ENCODE data around the gene EPC1.
A peak's percentile ranks its signal among the peaks of the same experiment; 100 is the strongest.
"Not testable (repeated sequence)": the region's sequence is repeated elsewhere in the genome, so short reads cannot be mapped to it uniquely, and the experiment has no call there.

The EPC1 gene

DNA sequence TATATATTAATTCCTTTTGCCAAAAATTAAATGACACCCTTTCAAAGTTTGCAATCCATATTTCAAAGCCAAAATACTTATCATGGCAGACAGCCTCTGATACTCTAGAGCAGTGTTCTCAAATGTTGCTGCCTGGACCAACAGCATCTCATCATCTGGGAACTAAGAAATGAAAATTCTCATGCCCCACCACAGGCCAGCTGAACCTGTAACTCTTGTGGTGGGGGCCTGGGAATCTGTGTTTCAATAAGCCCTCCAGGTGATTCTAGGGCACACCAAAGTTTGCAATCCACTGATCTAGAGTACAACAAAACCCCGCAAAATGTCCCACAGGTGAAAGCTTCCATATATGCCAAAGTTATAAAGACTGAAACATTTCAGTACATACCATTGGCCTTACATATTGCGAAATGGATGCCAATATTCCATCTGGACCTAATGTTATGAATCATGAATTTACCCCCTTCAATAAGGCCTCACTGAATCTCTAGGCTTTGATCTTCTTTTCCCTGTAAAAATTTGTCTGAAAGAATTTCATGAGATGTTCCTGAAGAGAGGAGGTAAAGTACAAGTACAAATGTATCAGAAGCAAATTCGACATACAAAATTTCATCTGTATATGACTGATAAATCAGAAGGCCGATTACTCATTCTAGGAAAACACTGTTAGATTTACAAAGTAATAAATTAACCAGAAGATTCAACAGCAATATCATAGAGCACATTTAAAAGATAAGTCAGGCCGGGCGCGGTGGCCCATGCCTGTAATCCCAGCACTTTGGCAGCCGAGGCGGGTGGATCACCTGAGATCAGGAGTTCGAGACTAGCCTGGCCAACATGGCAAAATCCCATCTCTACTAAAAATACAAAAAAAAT is 25.3 kb upstream of the EPC1 start:
- no peak for DNase-seq

DNA sequence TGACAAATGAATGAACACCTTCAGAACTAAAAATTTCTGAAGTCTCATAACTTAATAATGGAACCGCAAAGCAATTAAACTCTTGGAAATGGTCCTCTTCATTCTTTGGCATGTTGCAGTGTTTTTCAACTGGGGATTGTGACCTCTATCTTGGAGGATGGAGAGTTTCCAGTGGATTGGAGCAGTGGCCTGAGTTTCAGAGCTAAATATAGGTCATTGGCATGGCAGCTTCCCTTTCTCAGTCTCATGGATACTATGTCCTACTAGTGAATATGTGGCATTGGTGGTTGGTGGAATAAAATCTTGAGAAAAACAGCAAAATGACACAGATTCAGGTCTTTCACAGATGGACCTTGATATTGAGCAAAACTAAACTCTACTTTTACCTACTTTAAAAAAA is 24.1 kb upstream of the EPC1 start:
- DNase-seq: no peak

- DNase-seq: peak; percentile 60
Observed at GRCh38 chr10:32367793-32368453, 21.0 kb upstream of the EPC1 start.

DNA sequence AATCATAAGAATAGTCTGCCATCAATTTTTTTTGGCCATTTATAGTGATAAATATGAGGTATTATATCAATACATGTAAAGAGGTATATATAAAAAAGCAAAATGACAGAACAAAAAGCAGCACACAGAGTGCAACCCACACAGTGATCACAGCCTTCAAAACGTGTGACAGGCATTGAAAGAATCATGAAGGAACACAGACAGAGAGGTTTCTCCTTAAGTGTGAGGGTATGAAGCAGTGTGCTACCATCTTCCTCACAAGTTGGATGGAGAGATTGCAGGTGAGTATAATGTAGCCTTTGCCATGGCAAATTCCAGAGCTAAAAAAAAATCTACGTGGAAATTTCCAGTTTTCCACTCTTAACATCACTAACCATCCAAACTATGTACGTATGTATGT is 19.6 kb upstream of the EPC1 start:
- DNase-seq: no peak

GRCh38 chr10:32366111-32366510 is 19.2 kb upstream of the EPC1 start:
- DNase-seq: no peak

DNA sequence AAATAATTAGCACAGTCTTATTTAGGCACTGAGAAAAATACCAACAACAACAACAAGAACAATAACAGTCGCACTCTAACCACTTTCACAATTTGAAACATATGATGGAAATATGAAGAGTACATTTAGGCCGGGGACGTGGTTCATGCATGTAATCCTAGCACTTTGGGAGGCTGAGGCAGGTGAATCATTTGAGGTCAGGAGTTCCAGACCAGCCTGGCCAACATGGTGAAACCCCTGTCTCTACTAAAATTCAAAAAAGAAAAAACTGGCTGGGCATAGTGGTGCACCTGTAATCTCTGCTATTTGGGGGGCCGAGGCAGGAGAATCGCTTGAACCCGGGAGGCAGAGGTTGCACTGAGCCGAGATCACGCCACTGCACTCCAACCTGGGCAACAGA is 18.4 kb upstream of the EPC1 start:
- not testable (repeated sequence) for DNase-seq

DNA sequence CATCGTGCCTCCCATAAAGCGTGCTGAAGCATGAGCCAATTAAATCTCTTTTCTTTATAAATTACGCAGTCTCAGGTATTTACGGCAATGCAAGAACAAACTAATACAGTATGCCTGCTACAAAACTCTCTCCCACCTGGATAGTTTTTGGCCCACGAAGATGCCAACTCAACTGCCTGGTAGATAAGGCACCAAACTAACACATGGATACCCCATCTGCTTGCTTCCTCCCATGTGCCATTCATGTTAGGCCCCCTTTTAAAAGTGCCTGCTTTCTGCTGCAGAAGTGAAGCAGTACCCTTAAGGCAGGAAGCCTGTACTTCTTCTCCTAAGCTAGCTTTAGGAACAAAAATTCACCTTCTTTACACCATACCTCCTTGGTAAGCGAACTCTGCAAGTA is 15.6 kb upstream of the EPC1 start:
- DNase-seq: no peak

DNA sequence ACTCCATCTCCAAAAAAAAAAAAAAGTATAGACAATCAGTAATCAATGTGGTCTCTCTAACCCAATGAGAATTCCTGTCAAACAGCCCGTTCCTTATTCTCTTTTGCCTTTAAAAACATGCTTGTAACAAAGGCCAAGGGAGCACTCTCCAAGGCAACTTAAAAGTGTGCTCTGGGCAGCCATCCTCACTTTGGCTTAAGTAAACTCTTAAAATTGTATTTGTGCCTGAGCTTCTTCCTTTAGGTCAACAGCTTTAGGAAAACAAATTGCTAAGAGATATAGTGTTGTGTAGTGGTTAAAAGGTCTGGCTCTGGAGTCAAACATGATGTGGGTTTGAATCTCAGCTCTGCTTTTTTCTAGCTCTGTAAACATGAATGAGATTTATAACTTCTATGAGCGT is 13.9 kb upstream of the EPC1 start:
- DNase-seq: no peak

DNA sequence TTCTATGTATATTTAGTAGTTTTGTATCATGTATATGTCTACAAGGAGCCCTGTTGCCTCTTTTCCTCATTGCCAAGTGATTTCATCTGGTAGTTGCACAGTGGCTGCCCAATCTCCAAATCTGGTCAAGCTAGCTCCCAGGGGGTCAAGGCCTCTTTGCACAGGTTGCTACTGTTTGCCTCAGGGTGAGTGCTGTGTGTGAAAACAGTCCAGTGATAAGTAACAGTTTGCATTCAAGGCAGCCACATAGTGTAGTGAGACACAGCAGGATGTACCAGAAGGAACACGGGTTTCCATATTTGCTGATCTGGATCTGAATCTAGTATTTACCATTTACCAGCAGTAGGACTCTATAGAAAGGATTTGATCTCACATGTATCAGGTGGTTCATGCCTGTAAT is 13.3 kb upstream of the EPC1 start:
- DNase-seq: no peak

DNA sequence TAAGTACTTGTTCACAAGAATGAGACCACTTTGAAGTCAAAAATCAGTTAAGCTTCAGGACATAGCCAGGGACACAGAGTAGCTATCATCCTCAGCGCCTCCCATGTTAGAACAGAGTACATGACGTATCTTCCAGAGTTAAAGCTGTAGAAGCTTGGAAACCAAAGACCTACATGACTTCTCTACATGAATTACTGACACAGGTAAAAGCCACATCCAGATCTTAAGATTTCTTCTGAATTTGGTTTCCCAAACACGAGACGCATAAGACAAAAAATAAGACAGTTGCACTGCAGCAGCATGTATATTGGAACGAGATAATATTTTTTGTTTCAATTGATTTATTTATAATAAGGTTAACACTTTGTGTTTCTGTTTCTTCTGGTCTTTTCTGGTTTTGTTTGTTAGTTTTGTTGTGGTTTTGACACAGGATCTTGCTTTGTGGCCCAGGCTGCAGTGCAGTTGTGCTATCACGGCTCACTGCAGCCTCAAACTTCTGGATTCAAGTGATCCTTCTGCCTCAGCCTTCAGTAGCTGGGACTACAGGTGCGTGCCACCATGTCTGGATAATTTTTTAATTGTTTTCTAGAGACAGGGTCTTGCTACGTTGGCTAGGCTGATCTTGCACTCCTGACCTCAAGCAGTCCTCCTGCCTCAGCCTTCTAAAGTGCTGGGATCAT is 10.2 kb upstream of the EPC1 start:
- no peak for DNase-seq

DNA sequence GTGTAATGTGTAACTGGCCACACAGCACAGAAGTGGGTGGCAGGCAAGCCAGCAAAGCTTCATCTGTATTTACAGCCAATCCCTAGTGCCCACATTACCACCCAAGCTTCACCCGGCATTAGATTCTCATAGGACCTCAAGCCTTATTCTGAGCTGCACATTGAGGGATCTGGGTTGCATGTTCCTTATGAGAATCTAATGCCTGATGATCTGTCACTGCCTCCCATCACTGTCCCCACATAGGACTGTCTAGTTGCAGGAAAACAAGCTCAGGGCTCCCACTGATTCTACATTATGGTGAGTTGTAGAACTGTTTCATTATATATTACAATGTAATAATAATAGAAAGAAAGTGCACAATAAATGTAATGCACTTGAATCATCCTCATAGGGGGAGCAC is 7.7 kb upstream of the EPC1 start:
- not testable (repeated sequence) for DNase-seq

- no peak for DNase-seq
Observed at GRCh38 chr10:32350811-32351350, 3.9 kb upstream of the EPC1 start.

DNA sequence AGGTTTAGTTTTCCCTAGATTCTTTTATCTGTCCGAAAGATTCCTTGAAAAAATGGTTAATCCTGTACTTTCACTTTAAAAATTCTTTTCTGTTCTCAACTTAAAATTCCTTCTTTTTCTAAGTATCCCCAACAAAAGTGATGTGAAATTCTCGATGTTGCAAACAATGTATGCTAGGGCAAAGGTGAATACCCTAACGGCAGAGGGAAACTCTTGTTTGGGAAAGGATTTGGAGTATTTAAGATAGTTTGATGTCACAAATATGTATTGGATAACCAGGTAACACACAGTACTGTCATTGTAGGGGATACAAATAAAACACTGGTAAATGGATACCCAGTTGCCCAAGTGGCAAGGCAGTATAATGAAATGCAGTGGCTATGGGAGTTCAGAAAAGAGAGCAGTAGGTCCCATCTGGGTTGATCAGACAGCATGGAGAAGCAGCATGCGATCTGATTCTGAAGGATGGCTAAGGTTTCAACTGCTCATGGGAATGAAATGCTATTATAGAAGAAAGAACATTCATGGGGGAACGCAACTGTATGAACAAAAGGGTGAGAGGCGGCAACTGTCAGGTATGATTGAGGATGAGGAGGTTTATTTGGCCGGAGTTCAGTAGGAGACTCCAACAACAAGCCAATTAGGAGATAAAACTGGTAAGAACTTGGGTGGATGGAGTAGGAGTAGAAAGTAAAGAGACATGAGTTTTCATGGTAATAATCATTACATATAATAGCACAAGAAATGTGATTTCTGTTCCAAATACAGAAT is 3.2 kb upstream of the EPC1 start:
- no peak for DNase-seq

DNA sequence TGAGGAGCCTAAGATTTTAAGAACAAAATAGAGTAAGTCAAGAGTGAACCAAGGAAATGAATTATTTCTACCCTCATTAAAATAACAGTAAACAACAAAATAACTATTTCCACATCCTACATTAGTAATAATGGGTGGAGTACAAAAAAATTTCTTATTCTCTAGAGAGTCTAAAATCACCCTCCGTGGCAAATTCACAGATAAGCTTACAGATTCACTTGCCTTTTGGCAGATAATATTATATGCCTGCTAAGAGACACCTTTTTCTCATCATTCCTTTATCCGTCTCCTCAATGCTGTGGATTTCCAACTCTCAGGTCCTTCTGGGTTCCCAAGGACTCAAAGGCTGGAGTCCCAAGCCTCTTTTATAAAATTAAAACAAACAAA is 2.2 kb upstream of the EPC1 start:
- DNase-seq: no peak

DNA sequence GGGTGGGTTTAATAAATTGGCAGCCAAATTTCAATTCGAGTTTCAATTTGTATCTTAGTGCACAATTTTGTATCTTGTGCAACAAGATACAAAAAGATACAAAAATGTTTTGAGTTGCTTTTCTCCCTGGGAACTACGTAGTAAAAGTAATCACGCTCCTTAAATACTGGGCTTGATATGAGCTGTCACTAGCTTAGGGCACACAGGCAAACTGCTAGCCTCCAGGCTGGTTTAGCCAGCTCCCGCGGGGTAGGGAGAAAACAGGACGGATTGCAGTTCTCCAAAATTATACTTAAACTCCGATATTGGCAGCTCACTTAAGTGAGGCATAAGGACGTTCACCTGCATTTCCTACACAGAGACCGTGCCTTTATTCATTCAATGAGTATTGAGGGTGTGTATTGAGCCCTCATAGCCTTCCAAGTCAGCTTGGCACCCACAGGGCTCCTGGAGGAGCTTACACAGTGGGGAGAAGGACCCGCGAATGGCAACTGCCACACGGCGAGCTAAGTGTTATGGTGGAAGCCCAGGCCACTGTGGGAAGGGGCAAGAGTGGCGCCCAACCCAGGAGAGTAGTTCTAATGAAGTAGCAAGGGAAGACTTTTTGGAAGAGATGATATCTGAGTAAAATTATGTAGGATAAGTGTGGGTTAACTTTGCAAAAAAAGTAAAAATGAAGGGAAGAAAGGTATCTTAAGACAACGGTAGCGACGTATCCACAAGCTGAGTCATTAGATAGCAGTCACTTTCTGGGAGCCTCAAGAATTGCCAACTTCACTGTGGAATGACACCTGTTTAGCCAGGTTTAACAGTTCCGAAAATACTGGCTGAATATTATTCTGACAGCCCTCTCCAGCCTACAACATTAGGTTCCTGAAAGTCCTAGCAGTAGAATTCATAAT is 1.6 kb upstream of the EPC1 start:
- DNase-seq: no peak

- no peak for DNase-seq
Observed at GRCh38 chr10:32347363-32348022, 535 bp upstream of the EPC1 start.

GRCh38 chr10:32346134-32346550 is 816 bp downstream of the EPC1 start:
- peak; percentile 99 for DNase-seq

DNA sequence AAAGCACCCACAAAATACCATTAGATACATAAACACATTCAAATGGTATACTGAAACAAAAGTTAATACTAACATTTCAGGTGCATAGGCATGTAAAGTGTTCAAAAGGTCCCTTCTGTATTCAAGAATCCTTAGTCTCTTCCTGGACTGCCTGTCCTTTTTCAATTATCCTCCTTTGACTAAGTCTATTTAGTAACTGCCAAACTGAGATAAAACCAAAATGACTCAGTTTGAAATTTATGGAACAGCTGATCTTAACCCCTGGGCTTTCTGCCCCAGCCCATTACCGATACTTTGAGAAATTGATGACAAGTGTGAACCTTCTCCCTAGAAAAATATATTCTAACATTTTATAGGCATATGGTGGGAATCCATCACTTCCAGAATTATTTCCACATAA is 5.4 kb downstream of the EPC1 start:
- DNase-seq: no peak

GRCh38 chr10:32340596-32341180 is 6.3 kb downstream of the EPC1 start:
- DNase-seq: no peak

DNA sequence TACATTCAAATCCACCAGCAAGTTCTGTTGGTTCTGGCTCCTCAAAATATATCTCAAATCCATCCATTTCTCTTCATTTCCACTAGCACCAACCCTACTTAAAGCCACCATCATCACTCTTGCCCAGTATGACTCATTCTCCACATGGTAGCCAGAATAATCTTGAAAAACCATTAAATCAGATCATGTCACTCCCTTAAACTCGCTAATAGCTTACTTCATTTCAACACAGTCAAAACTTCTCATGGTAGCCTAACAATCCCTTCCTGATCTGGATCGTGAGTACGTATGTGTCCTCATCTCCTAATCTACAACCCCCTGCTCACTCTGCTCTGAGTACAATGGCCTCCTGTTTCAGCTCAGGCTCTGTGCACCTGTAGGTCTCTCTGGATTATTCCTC is 8.7 kb downstream of the EPC1 start:
- no peak for DNase-seq

DNA sequence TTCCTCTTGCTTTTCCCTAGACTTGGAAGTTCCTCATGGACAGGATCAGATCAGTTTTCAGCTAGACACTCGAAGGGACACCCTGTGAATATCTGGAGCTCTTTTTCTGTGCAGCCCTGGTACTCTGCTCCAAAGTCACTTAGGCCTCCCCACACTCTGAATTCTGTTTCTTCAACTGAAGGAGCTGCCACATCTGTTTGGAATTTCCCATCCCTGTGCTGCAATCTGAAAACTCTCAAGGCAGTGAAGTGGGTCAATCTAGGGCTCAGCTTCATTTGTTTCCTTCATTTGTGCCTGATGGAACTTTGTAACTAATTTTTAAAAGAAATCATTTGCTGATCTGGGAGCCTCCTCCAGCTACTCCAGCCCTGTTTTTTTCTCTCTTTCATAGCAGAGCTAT is 9.6 kb downstream of the EPC1 start:
- DNase-seq: no peak
